GM06990 (cell line): Measurements from ENCODE around the gene CFAP74.

ENCODE experiments used
- DNase-seq: peaks from one replicate; pipeline ENCODE4 v3.0.0-alpha.2; 2011; ENCODE audit not compliant: insufficient read length; ENCODE audit errors: extremely low read depth
- H3K27me3 ChIP-seq: replicated peaks from 2 replicates; pipeline ENCODE4 v1.6.0; 2011; ENCODE audit warnings: low read length; ENCODE audit not compliant: control insufficient read depth, insufficient read depth
- H3K36me3 ChIP-seq: 2 replicates; pipeline ENCODE4 v1.5.1; 2011; ENCODE audit warnings: low read length; ENCODE audit not compliant: control insufficient read depth, insufficient read depth
- H3K4me3 ChIP-seq: replicated peaks from 2 replicates; pipeline ENCODE4 v1.5.1; 2011; ENCODE audit warnings: low read depth, mild to moderate bottlenecking, control low read depth, low read length
- CTCF ChIP-seq: IDR thresholded peaks from 2 replicates; pipeline ENCODE4 v1.5.1; 2011; ENCODE audit warnings: low read length, control low read depth, mild to moderate bottlenecking, inconsistent platforms; ENCODE audit not compliant: insufficient read depth, poor library complexity, severe bottlenecking

Gene CFAP74

GRCh38 chr1:1972976-1973715 is 30.4 kb downstream of the CFAP74 start:
- DNase-seq: no peak
- H3K36me3 ChIP-seq: no peaks in the 10 kb centered on the region
- no peak for TF ChIP-seq CTCF
- H3K4me3 ChIP-seq: no peak overlapping the region
- H3K27me3 ChIP-seq: no peaks in the 10 kb centered on the region

- no peak for TF ChIP-seq CTCF
- no peaks in the 10 kb centered on the region for H3K27me3 ChIP-seq
- H3K4me3 ChIP-seq: no peak overlapping the region
- H3K36me3 ChIP-seq: no peaks in the 10 kb centered on the region
- no peak for DNase-seq
These were observed 31.9 kb downstream of the CFAP74 start for GRCh38 chr1:1971688-1972087.

- no peak for DNase-seq
- Histone ChIP-seq H3K36me3 (no peaks in the 10 kb centered on the region), H3K4me3 (no peak overlapping the region), H3K27me3 (no peaks in the 10 kb centered on the region)
- no peak for TF ChIP-seq CTCF
These were observed 32.6 kb downstream of the CFAP74 start for GRCh38 chr1:1971017-1971416.

GRCh38 chr1:1969953-1970716 is 33.5 kb downstream of the CFAP74 start:
- H3K27me3 ChIP-seq: no peaks in the 10 kb centered on the region
- no peak overlapping the region for H3K4me3 ChIP-seq
- H3K36me3 ChIP-seq: no peaks in the 10 kb centered on the region
- TF ChIP-seq CTCF: no peak
- no peak for DNase-seq

- DNase-seq: no peak
- Histone ChIP-seq H3K36me3 (no peaks in the 10 kb centered on the region), H3K27me3 (no peaks in the 10 kb centered on the region), H3K4me3 (no peak overlapping the region)
- TF ChIP-seq CTCF: no peak
These were observed 34.1 kb downstream of the CFAP74 start for GRCh38 chr1:1969505-1969900.
